Gastrocnemius medialis (tissue), 4 donors: ENCODE measurements around the gene ITGAL.

Experiments used
- CTCF ChIP-seq, 5 experiments: fragments of 450-650 bp in 3 of 5; fragments of 200-600 bp in 2 of 5; sonication (generic) in 2 of 5; IDR thresholded peaks in 4 of 5; conservative IDR thresholded peaks in 1 of 5; 1 replicate in 4 of 5; 2 replicates in 1 of 5; pipeline ENCODE4 v1.5.1; 2016 to 2019; ENCODE audit warnings: antibody characterized with exemption in 5 of 5, mild to moderate bottlenecking in 3 of 5, moderate library complexity in 3 of 5
- POLR2A ChIP-seq, 2 donors: fragments of 450-650 bp; IDR thresholded peaks; one replicate each; pipeline ENCODE4 v1.6.1; 2017; ENCODE audit warnings: antibody characterized with exemption in 2 of 2, mild to moderate bottlenecking in 2 of 2, moderate library complexity in 2 of 2

- TF ChIP-seq CTCF (IDR thresholded peaks at IDR 0.05 in 4 of 5, conservative IDR thresholded peaks at IDR 0.05 in 1 of 5) (no peak), POLR2A (IDR thresholded peaks at IDR 0.05) (no peak)
Measured at GRCh38 chr16:30558789-30559377, 86.3 kb downstream of the ITGAL start.
